ENCODE data around the gene ISCU.
"Not testable (repeated sequence)": the region's sequence is repeated elsewhere in the genome, so short reads cannot be mapped to it uniquely, and the experiment has no call there.

ISCU gene

GRCh38 chr12:108572166-108572790 lies 9.9 kb downstream of the ISCU start:
- DNase-seq: no peak

- no peak for DNase-seq
Observed at GRCh38 chr12:108573317-108573716, 10.9 kb downstream of the ISCU start.

GRCh38 chr12:108574276-108574675 lies 11.9 kb downstream of the ISCU start:
- not testable (repeated sequence) for DNase-seq

GRCh38 chr12:108575199-108575912 lies 13.0 kb downstream of the ISCU start:
- no peak for DNase-seq

- no peak for DNase-seq
Observed at GRCh38 chr12:108576660-108577234, 14.4 kb downstream of the ISCU start.

- no peak for DNase-seq
Observed at GRCh38 chr12:108577458-108577857, 15.1 kb downstream of the ISCU start.

GRCh38 chr12:108578264-108578663 lies 15.9 kb downstream of the ISCU start:
- no peak for DNase-seq

GRCh38 chr12:108578813-108579212 lies 16.4 kb downstream of the ISCU start:
- DNase-seq: no peak

- DNase-seq: no peak
Observed at GRCh38 chr12:108580531-108580930, 18.1 kb downstream of the ISCU start.

- no peak for DNase-seq
Observed at GRCh38 chr12:108581311-108582227, 19.2 kb downstream of the ISCU start.

- DNase-seq: no peak
Observed at GRCh38 chr12:108582509-108582908, 20.1 kb downstream of the ISCU start.

GRCh38 chr12:108582978-108583770 lies 20.8 kb downstream of the ISCU start:
- no peak for DNase-seq

GRCh38 chr12:108583991-108584390 lies 21.6 kb downstream of the ISCU start:
- no peak for DNase-seq

GRCh38 chr12:108584456-108585065 lies 22.2 kb downstream of the ISCU start:
- no peak for DNase-seq

- DNase-seq: no peak
Observed at GRCh38 chr12:108585864-108586263, 23.5 kb downstream of the ISCU start.

GRCh38 chr12:108586306-108586705 lies 23.9 kb downstream of the ISCU start:
- DNase-seq: no peak

- DNase-seq: no peak
Observed at GRCh38 chr12:108587826-108588225, 25.4 kb downstream of the ISCU start.

GRCh38 chr12:108589028-108589839 lies 26.8 kb downstream of the ISCU start:
- DNase-seq: no peak

- DNase-seq: no peak
Observed at GRCh38 chr12:108589840-108590229, 27.4 kb downstream of the ISCU start.

- DNase-seq: not testable (repeated sequence)
Observed at GRCh38 chr12:108590463-108590862, 28.1 kb downstream of the ISCU start.
